Endothelial cell of umbilical vein (primary cell): Measurements from ENCODE around the gene THBS3. TPM values are rescaled to one million over a fixed set of nuclear protein-coding genes. Genes with fewer than 3 reads are reported as not detected.
"Not testable (repeated sequence)": the region's sequence is repeated elsewhere in the genome, so short reads cannot be mapped to it uniquely, and the experiment has no call there.

ENCODE experiments used
- BruUV-seq: library from RNA; stranded (reverse); fragments of 400-500 nt; replicated peaks from 2 replicates; lab custom pipeline; 2021; lab: Mats Ljungman, UMichigan
- CTCF ChIA-PET: fragments of 300-600, 350-600 bp; sonication (Branson Sonifier 250); formaldehyde crosslinking; loops from one replicate; lab custom pipeline; 2021; ENCODE audit warnings: antibody characterized with exemption, inconsistent platforms; lab: Charles Lee
- POLR2A ChIA-PET: fragments of 300-600, 350-600 bp; sonication (Branson Sonifier 250); formaldehyde crosslinking; loops from one replicate; lab custom pipeline; 2021; ENCODE audit warnings: antibody characterized with exemption, inconsistent platforms; lab: Charles Lee
- DNase-seq: peaks from one replicate; pipeline ENCODE4 v3.0.0-alpha.2; 2011; ENCODE audit warnings: low read depth, low spot score
- FAIRE-seq: peaks from 2 replicates; lab custom pipeline; 2011; peaks lifted over from hg19 to GRCh38; lab: Jason Lieb, UNC
- H2AFZ ChIP-seq: 2 replicates; pipeline ENCODE4 v1.6.0; 2012; ENCODE audit warnings: low read depth, low read length, control low read depth, inconsistent platforms
- H3K27ac ChIP-seq: 2 replicates; pipeline ENCODE4 v1.5.1; 2011; ENCODE audit warnings: low read depth, mild to moderate bottlenecking, control low read depth, low read length, moderate library complexity; ENCODE audit not compliant: insufficient read depth
- H3K27me3 ChIP-seq, 2 experiments: 2 replicates each; pipeline versions ENCODE4 v1.6.0 to v1.6.1; 2011; ENCODE audit warnings: low read length in 2 of 2, mixed read lengths in 1 of 2; ENCODE audit not compliant: control insufficient read depth in 2 of 2, insufficient read depth in 2 of 2
- H3K36me3 ChIP-seq, 2 experiments: 2 replicates in 1 of 2; 3 replicates in 1 of 2; pipeline ENCODE4 v1.5.1; 2011; ENCODE audit warnings: low read length in 2 of 2, mild to moderate bottlenecking in 1 of 2, moderate library complexity in 1 of 2; ENCODE audit not compliant: control insufficient read depth in 2 of 2, insufficient read depth in 2 of 2; ENCODE audit errors: extremely low read depth in 1 of 2
- H3K4me1 ChIP-seq: 3 replicates; pipeline ENCODE4 v1.5.1; 2011; ENCODE audit warnings: mild to moderate bottlenecking, low read length; ENCODE audit not compliant: control insufficient read depth, insufficient read depth; ENCODE audit errors: extremely low read depth
- H3K4me2 ChIP-seq: 2 replicates; pipeline ENCODE4 v1.6.1; 2011; ENCODE audit warnings: low read length, control low read depth, mixed read lengths; ENCODE audit not compliant: insufficient read depth
- H3K4me3 ChIP-seq, 3 experiments: fragments of 200-600 bp in 1 of 3; sonication (generic), shearing (Covaris generic) in 1 of 3; replicated peaks in 1 of 3; 2 replicates each; pipeline ENCODE4 v1.5.1; 2011 to 2016; ENCODE audit warnings: control low read depth in 3 of 3, low read length in 3 of 3, mild to moderate bottlenecking in 2 of 3, inconsistent platforms in 1 of 3, low read depth in 1 of 3, moderate library complexity in 1 of 3; ENCODE audit not compliant: insufficient read depth in 1 of 3
- H3K79me2 ChIP-seq: 2 replicates; pipeline ENCODE4 v1.6.0; 2012; ENCODE audit warnings: low read length, inconsistent platforms; ENCODE audit not compliant: control insufficient read depth, insufficient read depth
- H3K9ac ChIP-seq: replicated peaks from 2 replicates; pipeline ENCODE3; 2011; ENCODE audit warnings: low read length, control low read depth; ENCODE audit not compliant: insufficient read depth; ENCODE audit errors: extremely low read depth
- H3K9me1 ChIP-seq: replicated peaks from 3 replicates; pipeline ENCODE4 v1.6.0; 2011; ENCODE audit warnings: mild to moderate bottlenecking, low read length; ENCODE audit not compliant: control insufficient read depth, insufficient read depth; ENCODE audit errors: extremely low read depth
- H3K9me3 ChIP-seq: replicated peaks from 2 replicates; pipeline ENCODE4 v1.5.1; 2012; ENCODE audit warnings: low read length, inconsistent platforms; ENCODE audit not compliant: control insufficient read depth, insufficient read depth
- H4K20me1 ChIP-seq: replicated peaks from 2 replicates; pipeline ENCODE3; 2011; ENCODE audit warnings: mild to moderate bottlenecking, low read length; ENCODE audit not compliant: control insufficient read depth, insufficient read depth; ENCODE audit errors: extremely low read depth
- dilution Hi-C: fragments of 300-500 bp; cut with MboI; formaldehyde crosslinking; loops from one replicate; pipeline ENCODE4 v1.15.0; 2019; ENCODE audit warnings: low sequenced_read_pairs; ENCODE audit not compliant: extremely low pct_ligation_motif_present
- intact Hi-C: fragments of 100-400 bp; cut with micrococcal nuclease; formaldehyde crosslinking; loops from one replicate; pipeline ENCODE4 v1.10.0; 2022
- polyA plus RNA-seq, 4 experiments: library from polyadenylated mRNA; depleted of rRNA in 3 of 4; stranded (reverse) in 3 of 4; unstranded in 1 of 4; fragments of >200 nt; gene quantifications; 2 replicates each; pipeline versions ENCODE4 v1.2.1 to v1.2.3, GENCODE V29; 2011 to 2012; ENCODE audit warnings: missing spikeins in 1 of 4
- total RNA-seq: library from RNA; stranded (reverse); gene quantifications from 2 replicates; pipeline ENCODE4 v1.2.3, GENCODE V29; 2021

Gene THBS3
- total and polyA plus RNA-seq, 2 donors (not counting 3 experiments of a cell fraction or from before 2014, with no cell fraction given), result 23.6 to 25.7 TPM

- H4K20me1 ChIP-seq, BruUV-seq, H3K9ac ChIP-seq, H3K9me3 ChIP-seq, H3K9me1 ChIP-seq, H3K36me3 ChIP-seq, FAIRE-seq, H3K4me2 ChIP-seq, intact Hi-C loops, DNase-seq, H3K27ac ChIP-seq, H2AFZ ChIP-seq, H3K79me2 ChIP-seq, POLR2A ChIA-PET, H3K4me3 ChIP-seq, dilution Hi-C loops, H3K27me3 ChIP-seq: not testable (repeated sequence)
- CTCF ChIA-PET, result interaction anchor here (1.5 kb wide), 1 partner anchor 73 kb away, joined by 6 read pairs; no protein-coding TSS in a partner anchor
- H3K4me1 ChIP-seq, result peaks cover 16% of the 10 kb centered on the region
These were observed 43.1 kb downstream of the THBS3 start for GRCh38 chr1:155164625-155165024.

GRCh38 chr1:155163785-155164184 is 43.9 kb downstream of the THBS3 start:
- BruUV-seq, H3K36me3 ChIP-seq, H3K4me2 ChIP-seq, H2AFZ ChIP-seq, H3K4me3 ChIP-seq, H3K9ac ChIP-seq, H3K27ac ChIP-seq, intact Hi-C loops, H3K9me3 ChIP-seq, H4K20me1 ChIP-seq, H3K9me1 ChIP-seq, H3K27me3 ChIP-seq, POLR2A ChIA-PET, DNase-seq, dilution Hi-C loops, FAIRE-seq, H3K79me2 ChIP-seq: not testable (repeated sequence)
- CTCF ChIA-PET, result interaction anchor here (1.5 to 1.8 kb wide), 2 partner anchors 72 kb away, joined by 6 to 12 read pairs; no protein-coding TSS in a partner anchor
- H3K4me1 ChIP-seq, result peaks cover 16% of the 10 kb centered on the region

- intact Hi-C loops, H3K4me2 ChIP-seq, H3K36me3 ChIP-seq, H3K27ac ChIP-seq, BruUV-seq, H2AFZ ChIP-seq, H3K79me2 ChIP-seq, dilution Hi-C loops, H4K20me1 ChIP-seq, POLR2A ChIA-PET, H3K27me3 ChIP-seq, FAIRE-seq, H3K9ac ChIP-seq, H3K9me3 ChIP-seq, H3K9me1 ChIP-seq, H3K4me3 ChIP-seq, DNase-seq: not testable (repeated sequence)
- CTCF ChIA-PET, result interaction anchor here (1.8 kb wide), 1 partner anchor 71 kb away, joined by 12 read pairs; no protein-coding TSS in a partner anchor
- peaks cover 15% of the 10 kb centered on the region for H3K4me1 ChIP-seq
These were observed 45.1 kb downstream of the THBS3 start for GRCh38 chr1:155162631-155163030.
